Left ventricle myocardium inferior (tissue), 1 donor: ENCODE measurements around the gene RETREG3. TPM values are rescaled to one million over a fixed set of nuclear protein-coding genes. Genes with fewer than 3 reads are reported as not detected.

ENCODE experiments used
- DNase-seq: peaks from one replicate; pipeline ENCODE4 v3.0.0-alpha.2; 2020
- H3K27ac ChIP-seq: fragments of 200-600 bp; replicated peaks from 2 replicates; pipeline ENCODE4 v1.8.0; 2021
- H3K27me3 ChIP-seq: fragments of 200-600 bp; 2 replicates; pipeline ENCODE4 v1.8.0; 2021; ENCODE audit warnings: low read depth
- H3K36me3 ChIP-seq: fragments of 200-600 bp; 2 replicates; pipeline ENCODE4 v1.8.0; 2021
- H3K4me1 ChIP-seq: fragments of 200-600 bp; 2 replicates; pipeline ENCODE4 v1.8.0; 2021
- H3K4me3 ChIP-seq: fragments of 200-600 bp; 2 replicates; pipeline ENCODE4 v1.8.0; 2021; ENCODE audit warnings: mild to moderate bottlenecking, moderate library complexity
- H3K9me3 ChIP-seq: fragments of 200-600 bp; replicated peaks from 2 replicates; pipeline ENCODE4 v1.8.0; 2021
- intact Hi-C: fragments of 100-400 bp; cut with micrococcal nuclease; formaldehyde crosslinking; loops from one replicate; pipeline ENCODE4 v1.11.0; 2022
- total RNA-seq: library from RNA; stranded (reverse); fragmentation: NEBNext Ultra II Directional; extraction: Animal tissue kit (Norgen Biotek cat#: 25700); gene quantifications from one replicate; pipeline ENCODE4 v1.2.1, GENCODE V29; 2021
- TF ChIP-seq, protein P1 (sequence below): fragments of 200-600 bp; IDR thresholded peaks from 2 replicates; pipeline ENCODE4 v1.8.0; 2021; ENCODE audit warnings: antibody characterized with exemption, mild to moderate bottlenecking, borderline replicate concordance
- donor health status: DM: no; HTN: yes; CAD: no; lungs with severe emphysema.

RETREG3 gene
- total RNA-seq, 1 donor from 2014 or later = 17.6 TPM

DNA sequence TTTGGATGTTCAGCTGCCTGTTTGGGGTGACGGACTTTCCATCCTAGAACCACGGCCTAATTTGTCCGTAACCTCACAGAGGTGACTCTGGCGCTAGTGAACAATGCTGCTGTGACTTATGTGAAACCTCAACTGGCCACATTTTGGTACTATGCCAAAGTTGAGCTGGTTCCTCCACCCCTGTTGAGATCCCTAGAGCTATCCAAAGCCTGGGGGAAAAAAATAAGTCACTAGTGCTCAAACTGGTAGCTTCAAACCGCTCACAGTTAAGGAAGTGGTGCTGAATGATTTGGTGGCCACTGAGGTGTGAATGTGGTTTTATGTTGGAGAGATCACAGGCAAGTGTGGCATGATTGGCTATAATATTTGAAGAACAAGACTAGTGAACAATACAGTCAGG, 38.6 kb upstream of the RETREG3 start:
- no peaks in the 10 kb centered on the region for H3K4me1 ChIP-seq
- no peaks in the 10 kb centered on the region for H3K9me3 ChIP-seq
- H3K4me3 ChIP-seq = no peak overlapping the region
- no peak for DNase-seq
- H3K36me3 ChIP-seq = no peaks in the 10 kb centered on the region
- no peaks in the 10 kb centered on the region for H3K27me3 ChIP-seq
- intact Hi-C loops = no loop called here
- TF ChIP-seq, protein P1, sequence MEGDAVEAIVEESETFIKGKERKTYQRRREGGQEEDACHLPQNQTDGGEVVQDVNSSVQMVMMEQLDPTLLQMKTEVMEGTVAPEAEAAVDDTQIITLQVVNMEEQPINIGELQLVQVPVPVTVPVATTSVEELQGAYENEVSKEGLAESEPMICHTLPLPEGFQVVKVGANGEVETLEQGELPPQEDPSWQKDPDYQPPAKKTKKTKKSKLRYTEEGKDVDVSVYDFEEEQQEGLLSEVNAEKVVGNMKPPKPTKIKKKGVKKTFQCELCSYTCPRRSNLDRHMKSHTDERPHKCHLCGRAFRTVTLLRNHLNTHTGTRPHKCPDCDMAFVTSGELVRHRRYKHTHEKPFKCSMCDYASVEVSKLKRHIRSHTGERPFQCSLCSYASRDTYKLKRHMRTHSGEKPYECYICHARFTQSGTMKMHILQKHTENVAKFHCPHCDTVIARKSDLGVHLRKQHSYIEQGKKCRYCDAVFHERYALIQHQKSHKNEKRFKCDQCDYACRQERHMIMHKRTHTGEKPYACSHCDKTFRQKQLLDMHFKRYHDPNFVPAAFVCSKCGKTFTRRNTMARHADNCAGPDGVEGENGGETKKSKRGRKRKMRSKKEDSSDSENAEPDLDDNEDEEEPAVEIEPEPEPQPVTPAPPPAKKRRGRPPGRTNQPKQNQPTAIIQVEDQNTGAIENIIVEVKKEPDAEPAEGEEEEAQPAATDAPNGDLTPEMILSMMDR = no peak
- H3K27ac ChIP-seq = no peak overlapping the region

DNA sequence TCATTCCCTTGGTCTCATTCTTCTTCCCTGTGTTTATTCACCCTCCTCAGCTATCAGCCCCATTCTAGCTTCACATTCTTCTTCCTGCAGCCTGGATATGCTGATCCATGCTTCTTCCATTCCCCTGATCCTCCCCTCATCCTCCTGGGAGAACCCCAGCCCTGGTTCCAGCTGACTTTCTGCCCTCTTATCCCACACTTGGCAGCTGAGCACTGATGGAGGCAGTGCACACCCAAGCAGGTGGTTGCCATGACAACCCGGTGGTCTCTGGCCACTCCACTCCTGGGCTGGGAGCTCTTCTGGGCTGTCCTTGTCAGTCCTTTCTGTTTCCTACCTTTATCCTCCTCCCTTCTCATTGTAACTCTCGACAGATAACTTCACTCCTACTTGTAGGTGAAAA, 33.2 kb upstream of the RETREG3 start:
- TF ChIP-seq, protein P1 = no peak
- Histone ChIP-seq H3K9me3 (no peaks in the 10 kb centered on the region), H3K4me3 (no peak overlapping the region), H3K4me1 (no peaks in the 10 kb centered on the region), H3K27me3 (no peaks in the 10 kb centered on the region), H3K36me3 (no peaks in the 10 kb centered on the region), H3K27ac (no peak overlapping the region)
- no peak for DNase-seq
- intact Hi-C loops = no loop called here

DNA sequence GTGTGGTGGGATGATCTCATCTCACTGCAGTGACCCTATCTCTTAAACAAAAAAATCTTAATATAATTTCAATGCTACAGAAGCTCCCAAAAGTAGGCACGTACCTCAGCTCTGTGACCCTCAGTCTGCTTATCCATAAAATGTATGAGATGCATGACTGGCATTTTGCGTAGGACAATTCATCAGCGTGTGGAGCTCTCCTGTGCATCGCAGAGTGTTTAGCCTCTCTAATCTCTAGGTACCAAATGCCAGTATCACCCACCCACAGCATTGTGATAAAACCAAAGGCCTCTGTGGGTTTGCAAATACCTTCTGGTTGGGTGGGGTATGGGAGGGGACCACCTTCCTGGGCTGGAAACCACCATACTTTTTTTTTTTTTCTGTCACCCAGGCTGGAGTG, 30.9 kb upstream of the RETREG3 start:
- no peak overlapping the region for H3K4me3 ChIP-seq
- H3K9me3 ChIP-seq = no peaks in the 10 kb centered on the region
- H3K27ac ChIP-seq = no peak overlapping the region
- TF ChIP-seq, protein P1 = no peak
- intact Hi-C loops = no loop called here
- DNase-seq = no peak
- H3K4me1 ChIP-seq = no peaks in the 10 kb centered on the region
- H3K36me3 ChIP-seq = no peaks in the 10 kb centered on the region
- no peaks in the 10 kb centered on the region for H3K27me3 ChIP-seq

DNA sequence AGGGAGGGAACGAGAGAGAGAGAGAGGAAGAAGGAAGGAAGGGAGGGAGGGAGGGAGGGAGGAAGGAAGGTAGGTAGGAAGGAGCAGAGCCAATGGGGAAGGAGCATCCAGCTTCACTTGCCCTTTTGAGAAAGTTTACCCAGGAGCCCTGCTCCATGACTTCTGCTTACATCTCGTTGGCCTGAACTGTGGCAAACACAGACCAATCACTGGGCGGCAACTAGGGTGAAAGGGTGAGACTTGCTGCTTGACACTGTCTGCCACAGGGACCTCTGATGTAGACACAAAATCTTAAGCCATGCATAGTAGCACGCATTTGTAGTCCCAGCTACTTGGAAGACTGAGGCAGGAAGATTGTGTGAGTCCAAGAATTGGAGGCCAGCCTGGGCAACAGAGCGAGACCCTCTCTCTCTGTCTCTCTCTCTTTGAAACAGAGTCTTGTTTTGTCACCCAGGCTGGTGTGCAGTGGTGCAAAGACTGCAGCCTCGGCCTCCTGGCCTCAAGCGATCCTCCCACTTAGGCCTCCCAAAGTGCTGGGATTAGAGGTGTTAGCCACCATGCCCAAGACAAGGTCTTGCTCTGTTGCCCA, 30.4 kb upstream of the RETREG3 start:
- Histone ChIP-seq H3K36me3 (no peaks in the 10 kb centered on the region), H3K9me3 (no peaks in the 10 kb centered on the region), H3K27ac (no peak overlapping the region), H3K4me3 (no peak overlapping the region), H3K4me1 (no peaks in the 10 kb centered on the region), H3K27me3 (no peaks in the 10 kb centered on the region)
- intact Hi-C loops = no loop called here
- TF ChIP-seq, protein P1 = no peak
- DNase-seq = no peak

DNA sequence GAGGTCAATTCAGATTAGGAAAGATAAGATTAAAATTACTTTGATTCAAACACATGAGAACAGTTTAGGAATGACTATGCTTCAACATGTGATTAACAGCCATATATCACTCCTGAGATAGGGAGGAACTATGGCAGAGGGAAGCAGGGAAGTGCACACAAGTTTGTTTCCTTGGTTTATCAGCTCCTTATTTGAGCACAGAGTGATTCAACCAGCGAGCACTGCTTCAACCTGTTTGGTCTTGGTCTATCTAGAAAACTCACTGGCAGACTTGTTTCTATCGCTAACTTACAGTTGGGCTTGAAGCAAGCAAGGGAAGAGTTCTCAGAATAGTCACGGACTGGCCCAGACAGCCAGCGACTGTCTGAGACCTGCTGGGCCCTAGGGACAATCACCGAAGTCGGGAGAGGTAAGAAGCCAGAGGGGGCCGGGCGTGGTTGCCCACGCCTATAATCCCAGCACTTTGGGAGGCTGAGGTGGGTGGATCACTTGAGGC, 23.8 kb upstream of the RETREG3 start:
- TF ChIP-seq, protein P1 = no peak
- H3K36me3 ChIP-seq = no peaks in the 10 kb centered on the region
- intact Hi-C loops = no loop called here
- H3K9me3 ChIP-seq = no peaks in the 10 kb centered on the region
- no peak for DNase-seq
- H3K4me1 ChIP-seq = no peaks in the 10 kb centered on the region
- no peak overlapping the region for H3K4me3 ChIP-seq
- no peak overlapping the region for H3K27ac ChIP-seq
- H3K27me3 ChIP-seq = no peaks in the 10 kb centered on the region
